NCI-H226 (cell line): ENCODE data around the gene IPO4.

Experiments
- DNase-seq: peaks from one replicate; pipeline ENCODE4 v3.0.0-alpha.2; 2015

Gene IPO4

GRCh38 chr14:24146453-24146977 lies 42.1 kb downstream of the IPO4 start, which contains the start of gene PSME2:
PSME2 (minus strand) TSS chr14:24146610; CDS start chr14:24146581, 29 bp downstream.
- DNase-seq = peak; percentile 97

DNA sequence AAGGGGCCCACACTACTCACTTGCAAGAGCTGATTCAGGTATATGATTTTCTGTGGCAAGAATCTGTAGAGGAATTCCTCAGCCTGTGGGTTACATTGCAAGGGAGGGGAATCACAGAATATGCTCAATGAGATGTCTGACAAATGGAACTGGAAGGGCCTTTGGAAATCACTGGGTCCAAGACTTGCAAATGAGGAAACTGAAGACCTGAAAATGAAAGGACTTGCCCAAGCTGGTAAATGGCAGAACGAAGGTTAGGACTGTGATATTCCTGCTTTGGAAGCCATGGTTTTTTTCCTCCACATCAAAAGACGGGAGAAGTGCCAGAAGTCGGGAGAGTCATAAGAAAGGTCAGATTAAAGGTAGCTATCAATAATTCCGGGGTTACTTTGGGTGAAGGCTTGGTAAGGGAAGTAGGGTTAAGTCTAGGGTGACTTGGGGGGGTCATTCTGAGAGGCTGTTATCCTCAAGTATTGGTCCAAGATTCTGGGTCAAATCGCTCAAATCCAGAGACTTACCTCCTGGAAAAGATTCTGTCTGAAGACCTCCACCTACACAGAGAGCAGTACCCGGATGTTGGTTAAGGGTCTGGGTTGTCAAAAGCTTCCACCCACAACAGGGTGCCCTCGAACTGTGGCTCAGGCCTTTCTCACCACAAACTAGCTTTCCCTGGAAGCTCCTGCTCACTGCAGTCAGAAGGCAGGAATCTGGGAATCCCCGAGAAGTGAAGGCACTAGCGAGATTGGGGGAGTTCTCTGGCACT lies 42.7 kb downstream of the IPO4 start:
- DNase-seq = no peak

- DNase-seq = no peak
Observed at GRCh38 chr14:24145219-24145618, 43.4 kb downstream of the IPO4 start.

- no peak for DNase-seq
Observed at GRCh38 chr14:24144451-24144850, 44.2 kb downstream of the IPO4 start.

- DNase-seq = peak; percentile 40
Observed at GRCh38 chr14:24143511-24143910, 45.1 kb downstream of the IPO4 start.

DNA sequence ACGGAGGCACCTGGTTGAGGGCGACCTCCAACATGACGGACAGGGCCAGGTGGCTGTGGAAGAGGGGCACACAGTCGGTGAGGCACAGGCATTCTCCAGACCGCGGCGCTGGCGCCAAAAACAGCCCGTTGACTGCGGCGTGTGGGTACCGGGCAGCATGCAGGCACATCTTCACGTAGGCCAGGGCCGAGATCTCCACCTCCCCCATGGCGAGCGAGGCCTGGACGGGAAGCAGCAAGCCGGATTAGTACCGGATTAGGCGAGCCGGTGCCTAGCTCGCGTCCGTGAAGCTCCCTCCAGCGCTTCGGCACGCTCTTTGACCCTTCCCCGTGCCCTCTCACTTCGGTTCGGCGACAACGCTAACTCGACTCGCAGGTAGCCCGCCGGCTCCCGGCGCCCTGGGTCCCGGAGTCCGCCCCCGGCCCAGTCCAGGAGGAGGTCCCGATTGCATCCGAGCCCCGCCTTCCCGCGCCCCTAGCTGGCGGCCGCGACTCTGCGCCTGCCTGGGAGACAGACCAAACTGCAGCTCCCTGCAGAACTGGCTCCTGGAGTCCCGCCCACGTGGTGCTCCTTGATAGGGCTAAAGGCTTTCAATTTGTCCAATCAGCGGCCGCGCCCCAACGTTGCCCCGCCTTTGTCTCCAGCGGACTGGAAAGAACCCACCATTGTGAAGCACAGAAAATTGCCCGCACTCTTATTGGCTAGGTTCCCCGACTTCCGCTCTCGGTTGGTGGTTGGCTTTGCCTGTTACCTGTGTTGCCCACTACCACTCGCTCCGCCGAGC lies 47.3 kb downstream of the IPO4 start, which contains the start of gene EMC9:
Gene EMC9, minus strand, starts transcription at position 495 of the 784 bp plus-strand sequence. Its CDS starts 287 bp downstream, at position 208.
- peak; percentile 99 for DNase-seq

- no peak for DNase-seq
Observed at GRCh38 chr14:24139272-24139934, 49.2 kb downstream of the IPO4 start.

DNA sequence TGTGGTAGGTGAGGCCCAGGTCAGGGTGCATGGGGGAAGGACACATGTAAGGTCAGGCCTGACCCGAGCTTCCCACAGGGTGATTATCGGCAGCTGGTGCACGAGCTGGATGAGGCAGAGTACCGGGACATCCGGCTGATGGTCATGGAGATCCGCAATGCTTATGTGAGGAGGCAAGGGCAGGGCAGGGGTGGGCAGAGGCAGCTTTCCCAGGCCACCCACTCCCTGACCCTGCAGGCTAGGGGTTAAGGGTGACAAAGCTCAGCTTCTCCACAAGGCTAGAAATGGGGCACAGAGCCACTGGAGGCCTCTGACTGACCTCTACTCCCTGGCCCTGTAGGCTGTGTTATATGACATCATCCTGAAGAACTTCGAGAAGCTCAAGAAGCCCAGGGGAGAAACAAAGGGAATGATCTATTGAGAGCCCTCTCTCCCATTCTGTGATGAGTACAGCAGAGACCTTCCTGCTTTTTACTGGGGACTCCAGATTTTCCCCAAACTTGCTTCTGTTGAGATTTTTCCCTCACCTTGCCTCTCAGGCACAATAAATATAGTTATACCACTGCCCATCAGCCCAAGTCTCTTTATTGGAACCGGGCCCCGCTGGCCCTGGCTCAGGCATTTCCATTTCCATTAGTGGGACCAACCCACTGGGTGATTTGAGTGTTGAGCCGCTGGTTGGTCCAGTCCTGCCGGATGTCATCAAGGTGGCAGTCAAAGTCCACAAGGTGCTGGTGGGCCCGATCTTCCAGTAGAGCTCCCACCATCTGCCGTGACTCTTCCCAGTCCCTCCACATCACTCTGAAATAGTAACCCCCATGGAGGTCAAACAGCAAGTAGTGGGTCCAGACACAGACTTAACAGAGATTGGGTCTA lies 50.0 kb downstream of the IPO4 start:
- DNase-seq = no peak

GRCh38 chr14:24137529-24138395 lies 50.9 kb downstream of the IPO4 start:
- no peak for DNase-seq

- DNase-seq = no peak
Observed at GRCh38 chr14:24136684-24137528, 51.7 kb downstream of the IPO4 start.

DNA sequence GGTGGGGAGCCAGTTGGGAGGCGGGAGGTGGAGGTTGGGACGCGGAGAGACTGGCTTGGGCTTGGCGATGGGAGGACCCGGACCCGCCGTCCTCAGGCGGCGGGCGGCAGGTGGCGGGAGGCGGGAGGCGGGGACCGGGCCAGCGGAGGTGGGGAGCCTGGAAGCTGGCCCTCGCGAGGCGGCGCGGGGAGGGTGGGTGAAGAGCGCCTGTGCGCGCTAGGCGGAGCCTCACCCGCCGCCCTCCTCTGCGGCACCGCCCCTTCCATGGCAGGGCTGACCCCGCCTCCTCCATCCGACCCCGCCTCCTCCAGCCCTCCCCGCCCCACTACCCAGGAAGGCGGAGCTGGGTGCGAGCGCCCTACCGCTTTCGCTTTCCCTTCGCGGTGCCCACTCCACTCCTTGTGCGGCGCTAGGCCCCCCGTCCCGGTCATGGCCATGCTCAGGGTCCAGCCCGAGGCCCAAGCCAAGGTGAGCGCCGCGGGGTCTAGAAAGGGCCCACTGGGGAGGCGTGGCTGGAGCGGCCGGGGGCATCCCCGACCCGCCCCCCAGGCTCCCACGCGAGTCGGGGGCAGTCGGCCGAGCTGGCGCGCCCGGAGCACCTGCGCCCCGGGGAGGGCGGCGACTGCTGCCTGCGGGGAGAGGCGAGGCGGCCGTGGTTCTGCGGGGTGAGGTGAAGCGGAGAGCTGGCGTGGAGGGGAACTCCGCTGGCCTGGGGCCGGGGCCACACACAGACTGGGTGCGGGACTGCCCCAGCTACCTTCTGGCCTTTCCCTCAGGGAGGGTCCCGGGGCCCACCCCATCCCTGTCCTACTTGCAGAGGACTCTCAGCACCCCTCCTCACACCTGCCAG lies 52.6 kb downstream of the IPO4 start, which contains the start of gene PSME1:
Gene PSME1, plus strand, starts transcription at position 361 of the 850 bp plus-strand sequence. Its CDS starts 69 bp downstream, at position 430.
- peak; percentile 72 for DNase-seq

DNA sequence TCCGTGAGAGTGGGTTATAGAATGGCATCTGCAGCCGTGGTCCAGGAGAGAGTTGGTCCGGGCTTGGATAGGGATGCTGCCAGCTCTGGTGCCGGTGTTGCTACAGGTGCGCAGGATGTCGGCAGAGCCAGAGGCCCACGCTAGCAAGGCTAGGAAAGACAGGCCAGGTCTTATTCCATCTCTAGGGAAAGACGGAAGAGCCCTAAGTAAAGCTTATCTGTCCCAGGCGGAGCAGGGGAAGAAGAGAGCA lies 53.1 kb downstream of the IPO4 start:
- no peak for DNase-seq

DNA sequence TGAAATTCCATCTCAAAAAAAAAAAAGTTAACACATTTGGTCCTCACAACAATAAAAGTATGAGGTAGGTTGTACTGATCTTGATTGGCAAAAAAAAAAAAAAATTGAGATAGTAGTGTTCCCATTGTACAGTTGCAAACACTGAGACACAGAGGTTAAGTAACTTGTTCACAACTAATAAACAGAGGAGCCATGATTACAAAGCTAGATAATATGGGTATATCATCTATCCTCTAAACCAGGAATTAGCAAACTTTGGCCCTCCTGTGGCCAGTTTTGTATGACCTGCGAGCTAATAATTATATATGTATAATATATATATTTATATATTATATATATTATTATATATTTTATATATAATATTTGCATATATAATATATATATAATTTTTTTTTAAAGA lies 54.9 kb downstream of the IPO4 start:
- DNase-seq = no peak

DNA sequence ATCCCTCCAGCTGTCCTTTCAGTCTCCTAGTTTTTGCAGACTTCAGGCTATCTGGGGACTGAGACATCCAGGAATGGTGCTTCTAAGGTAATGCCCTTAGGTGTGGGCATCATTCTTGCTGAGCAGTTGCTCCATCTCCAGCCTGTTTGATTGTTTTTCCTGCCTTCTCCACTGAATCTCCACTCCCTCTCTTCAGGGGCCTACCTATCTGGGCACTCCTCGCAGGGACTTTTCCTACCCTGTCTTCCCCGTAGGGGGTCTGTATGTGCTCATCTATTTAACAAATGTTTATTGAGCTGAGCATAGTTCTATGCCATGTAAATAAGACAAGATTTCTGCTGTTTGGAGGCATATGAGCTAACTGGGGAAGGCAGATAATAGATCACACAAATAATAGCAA lies 55.6 kb downstream of the IPO4 start:
- no peak for DNase-seq

DNA sequence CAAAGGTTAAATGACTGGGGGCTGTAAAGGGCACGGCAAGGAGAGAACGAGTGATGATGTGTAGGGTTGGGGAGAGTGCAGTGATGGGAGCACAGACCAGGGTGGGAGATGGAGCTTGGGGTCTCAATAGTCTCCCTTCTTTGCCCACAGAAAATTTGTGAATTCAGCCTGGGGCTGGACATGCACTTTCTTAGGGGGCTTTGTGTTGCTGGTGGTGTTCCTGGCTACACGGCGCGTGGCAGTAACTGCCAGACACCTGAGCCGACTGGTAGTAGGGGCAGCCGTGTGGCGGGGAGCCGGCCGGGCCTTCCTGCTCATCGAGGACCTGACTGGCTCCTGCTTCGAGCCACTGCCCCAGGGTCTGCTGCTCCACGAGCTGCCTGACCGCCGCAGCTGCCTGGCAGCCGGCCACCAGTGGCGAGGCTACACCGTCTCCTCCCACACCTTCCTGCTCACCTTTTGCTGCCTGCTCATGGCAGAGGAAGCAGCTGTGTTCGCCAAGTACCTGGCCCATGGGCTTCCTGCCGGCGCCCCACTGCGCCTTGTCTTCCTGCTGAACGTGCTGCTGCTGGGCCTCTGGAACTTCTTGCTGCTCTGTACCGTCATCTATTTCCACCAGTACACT lies 56.4 kb downstream of the IPO4 start:
- DNase-seq = no peak

- no peak for DNase-seq
Observed at GRCh38 chr14:24131549-24131966, 57.1 kb downstream of the IPO4 start.

- no peak for DNase-seq
Observed at GRCh38 chr14:24130717-24131548, 57.7 kb downstream of the IPO4 start.

DNA sequence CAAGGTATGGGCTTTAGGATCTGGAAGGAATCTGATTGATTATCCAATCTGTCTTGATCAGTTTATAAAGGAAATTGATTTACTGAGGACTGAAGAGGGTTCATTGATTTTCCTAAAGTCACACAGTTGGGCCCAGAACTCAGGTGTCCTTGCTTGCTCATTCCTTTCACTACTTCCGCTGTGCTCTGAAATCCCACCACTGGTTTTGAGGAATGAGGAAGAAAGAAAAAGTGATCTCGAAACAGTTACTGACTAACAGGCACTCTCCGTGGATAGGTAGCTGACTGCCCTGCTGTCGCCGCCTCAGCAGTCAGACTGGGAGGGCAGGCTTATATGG lies 58.3 kb downstream of the IPO4 start, which contains the start of gene FITM1:
Gene FITM1, plus strand, starts transcription at position 280 of the 337 bp plus-strand sequence. CDS start 905 bp downstream, outside the sequence.
- DNase-seq = no peak
